Neuronal stem cell (in vitro differentiated cells): ENCODE results near the gene ZNF780A. TPM values are rescaled to one million over a fixed set of nuclear protein-coding genes. Genes with fewer than 3 reads are reported as not detected.

ENCODE experiments used
- DNase-seq: peaks from one replicate; pipeline ENCODE4 v3.0.0-alpha.2; 2013; ENCODE audit warnings: low spot score
- H2AFZ ChIP-seq: one replicate; pipeline ENCODE4 v1.6.1; 2013; ENCODE audit warnings: mild to moderate bottlenecking, low read length, inconsistent platforms
- H2AK5ac ChIP-seq: 2 replicates; pipeline ENCODE4 v1.6.1; 2013; ENCODE audit warnings: low read depth, mild to moderate bottlenecking, inconsistent platforms, low read length, moderate library complexity, mixed read lengths
- H2BK120ac ChIP-seq: 2 replicates; pipeline ENCODE4 v1.6.1; 2013; ENCODE audit warnings: low read depth, mild to moderate bottlenecking, inconsistent platforms, low read length, moderate library complexity, mixed read lengths
- H2BK12ac ChIP-seq: one replicate; pipeline ENCODE4 v1.6.1; 2013; ENCODE audit warnings: low read length, inconsistent platforms
- H2BK15ac ChIP-seq: 2 replicates; pipeline ENCODE4 v1.6.1; 2013; ENCODE audit warnings: mild to moderate bottlenecking, low read length, inconsistent platforms, mixed read lengths
- H2BK5ac ChIP-seq: one replicate; pipeline ENCODE4 v1.6.1; 2013; ENCODE audit warnings: inconsistent platforms, mild to moderate bottlenecking, low read length, moderate library complexity
- H3K14ac ChIP-seq: one replicate; pipeline ENCODE4 v1.6.1; 2013; ENCODE audit warnings: low read length, inconsistent platforms
- H3K18ac ChIP-seq: 2 replicates; pipeline ENCODE4 v1.6.1; 2013; ENCODE audit warnings: low read length, inconsistent platforms
- H3K23ac ChIP-seq: 2 replicates; pipeline ENCODE4 v1.6.1; 2013; ENCODE audit warnings: low read depth, mild to moderate bottlenecking, mixed read lengths, low read length, inconsistent platforms; ENCODE audit not compliant: poor library complexity
- H3K27ac ChIP-seq: replicated peaks from 3 replicates; pipeline ENCODE4 v1.5.1; 2013; ENCODE audit warnings: low read length, inconsistent platforms
- H3K27me3 ChIP-seq, 3 experiments: 2 replicates each; pipeline ENCODE4 v1.6.1; 2013; ENCODE audit warnings: low read length in 3 of 3, mild to moderate bottlenecking in 2 of 3, inconsistent platforms in 1 of 3, low read depth in 1 of 3, mixed read lengths in 1 of 3, moderate library complexity in 1 of 3; ENCODE audit not compliant: control insufficient read depth in 3 of 3, insufficient read depth in 3 of 3
- H3K36me3 ChIP-seq, 2 donors: replicated peaks in 1 of 2; 2 replicates each; pipeline ENCODE4 v1.6.1; 2013; ENCODE audit warnings: low read length in 2 of 2; ENCODE audit not compliant: control insufficient read depth in 2 of 2, insufficient read depth in 2 of 2
- H3K4ac ChIP-seq: 2 replicates; pipeline ENCODE4 v1.6.1; 2013; ENCODE audit warnings: inconsistent platforms, mild to moderate bottlenecking, low read length, moderate library complexity
- H3K4me1 ChIP-seq, 2 donors: 1 replicate in 1 of 2; 2 replicates in 1 of 2; pipeline ENCODE4 v1.6.1; 2013; ENCODE audit warnings: low read length in 2 of 2, low read depth in 1 of 2; ENCODE audit not compliant: control insufficient read depth in 2 of 2, insufficient read depth in 1 of 2
- H3K4me2 ChIP-seq: one replicate; pipeline ENCODE4 v1.6.1; 2013; ENCODE audit warnings: mild to moderate bottlenecking, low read length, inconsistent platforms; ENCODE audit not compliant: insufficient read depth, poor library complexity, severe bottlenecking
- H3K4me3 ChIP-seq, 2 donors: 2 replicates each; pipeline ENCODE4 v1.5.1; 2013; ENCODE audit warnings: low read length in 2 of 2, mild to moderate bottlenecking in 2 of 2, inconsistent platforms in 1 of 2, moderate library complexity in 1 of 2
- H3K79me1 ChIP-seq: one replicate; pipeline ENCODE4 v1.6.1; 2013; ENCODE audit warnings: low read depth, mild to moderate bottlenecking, inconsistent platforms, low read length, moderate library complexity
- H3K9ac ChIP-seq: one replicate; pipeline ENCODE4 v1.6.1; 2013; ENCODE audit warnings: mild to moderate bottlenecking, low read depth, low read length, inconsistent platforms; ENCODE audit not compliant: poor library complexity
- H3K9me3 ChIP-seq, 2 donors: replicated peaks in 1 of 2; 2 replicates each; pipeline versions ENCODE3 to v1.6.1; 2013; ENCODE audit warnings: low read length in 2 of 2, mild to moderate bottlenecking in 2 of 2, inconsistent platforms in 1 of 2, low read depth in 1 of 2, mixed read lengths in 1 of 2, moderate library complexity in 1 of 2; ENCODE audit not compliant: control insufficient read depth in 2 of 2, insufficient read depth in 1 of 2
- H4K8ac ChIP-seq: one replicate; pipeline ENCODE4 v1.6.1; 2013; ENCODE audit warnings: low read depth, mild to moderate bottlenecking, inconsistent platforms, low read length, moderate library complexity
- H4K91ac ChIP-seq: one replicate; pipeline ENCODE4 v1.6.1; 2013; ENCODE audit warnings: low read length, low read depth, mild to moderate bottlenecking, inconsistent platforms; ENCODE audit not compliant: poor library complexity
- WGBS, 2 donors: extraction: QIAGEN DNeasy Blood & Tissue Kit; methylation state at CpG; one replicate each; pipeline ENCODE4 v1.1.7; 2013; ENCODE audit warnings: missing lambda C conversion rate in 2 of 2, mixed read lengths in 1 of 2; ENCODE audit not compliant: insufficient read length in 2 of 2, insufficient replicate concordance in 1 of 2; ENCODE audit errors: extremely low coverage in 2 of 2; 5-methylcytosine and 5-hydroxymethylcytosine counted together
- polyA plus RNA-seq, 2 experiments: library from polyadenylated mRNA; stranded (reverse); fragments of 200-250 nt; gene quantifications; one replicate each; pipeline ENCODE4 v1.2.3, GENCODE V29; 2013

ZNF780A gene
- 10.7 TPM for polyA plus RNA-seq (2013, experiment 1 of 2)
- 11.4 TPM for polyA plus RNA-seq (2013, experiment 2 of 2)

DNA sequence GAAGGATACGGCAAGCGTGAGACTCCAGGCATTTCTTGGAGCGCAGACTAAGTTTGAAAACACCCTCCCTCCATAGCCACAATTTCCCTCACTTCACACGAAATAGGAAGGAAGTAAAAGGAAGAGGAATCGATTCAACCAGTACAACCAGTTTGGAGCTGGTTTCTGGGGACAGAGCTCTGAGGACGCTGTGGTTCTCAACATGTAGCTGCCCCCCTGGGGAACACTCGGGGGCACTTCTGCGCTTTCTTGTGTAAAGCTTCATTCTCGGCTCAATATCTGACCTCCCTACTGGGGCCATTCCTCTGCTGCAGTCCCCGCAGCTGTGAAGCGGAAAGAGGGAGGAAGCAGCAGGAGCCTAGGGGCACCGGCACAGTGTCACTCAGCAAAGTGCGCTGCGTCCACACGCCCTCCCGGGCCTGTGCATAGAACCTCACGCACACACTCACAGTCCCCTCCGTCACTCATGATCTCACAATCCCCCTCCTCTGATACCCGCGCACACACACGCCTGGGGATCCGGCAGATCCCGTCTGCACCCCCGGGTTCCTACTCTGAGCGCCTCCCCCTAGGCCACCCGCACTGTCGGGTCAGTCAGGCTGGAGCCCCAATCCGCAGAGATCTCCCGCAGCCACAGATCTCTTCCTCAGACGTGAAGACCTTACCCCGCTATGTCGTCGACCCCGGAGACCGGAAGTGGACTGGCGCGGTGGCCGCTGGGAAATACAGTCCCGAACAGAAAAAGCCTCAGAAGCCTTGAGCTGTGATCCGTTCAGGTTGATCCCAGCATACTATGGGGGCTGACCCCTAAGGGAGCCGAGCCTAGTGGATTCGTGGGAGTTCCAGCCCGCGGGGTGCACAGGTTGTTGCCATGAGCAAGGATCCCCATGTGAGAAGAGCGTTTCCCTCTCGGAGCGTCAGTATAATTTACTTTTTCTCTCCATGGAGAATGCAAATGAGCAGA, at the start of gene ZNF780A:
Gene ZNF780A, minus strand, starts transcription at position 703 of the 964 bp plus-strand sequence. CDS start 6,190 bp downstream, outside the sequence.
- Histone ChIP-seq H3K4me1 (peaks cover 3 to 4% of the 10 kb centered on the region in 2 donors), H3K4me3 (peak within 1 kb of the TSS; percentile 74 to 93), H3K4ac (no peak within 1 kb of the TSS), H3K4me2 (peak within 1 kb of the TSS; percentile 81), H3K27ac (peak within 1 kb of the TSS; percentile 43), H3K14ac (peak within 1 kb of the TSS; percentile 84), H2BK5ac (peak within 1 kb of the TSS; percentile 72), H3K9ac (peak within 1 kb of the TSS; percentile 90), H2AFZ (peak within 1 kb of the TSS; percentile 94), H2BK15ac (peak within 1 kb of the TSS; percentile 18), H3K9me3 (peaks cover 0 to 11% of the 10 kb centered on the region in 2 donors), H3K23ac (peak within 1 kb of the TSS; percentile 56), H3K36me3 (no peaks in the 10 kb centered on the region), H4K8ac (no peak within 1 kb of the TSS), H2BK12ac (no peak within 1 kb of the TSS), H2BK120ac (no peak within 1 kb of the TSS), H3K27me3 (no peaks in the 10 kb centered on the region), H3K18ac (peak within 1 kb of the TSS; percentile 92), H2AK5ac (peak within 1 kb of the TSS; percentile 6), H3K79me1 (no peaks in the 10 kb centered on the region), H4K91ac (no peak within 1 kb of the TSS)
- no CpG with 5 or more reads among the region's 47 CpGs for WGBS, 2 donors
- DNase-seq: peak; percentile 58

DNA sequence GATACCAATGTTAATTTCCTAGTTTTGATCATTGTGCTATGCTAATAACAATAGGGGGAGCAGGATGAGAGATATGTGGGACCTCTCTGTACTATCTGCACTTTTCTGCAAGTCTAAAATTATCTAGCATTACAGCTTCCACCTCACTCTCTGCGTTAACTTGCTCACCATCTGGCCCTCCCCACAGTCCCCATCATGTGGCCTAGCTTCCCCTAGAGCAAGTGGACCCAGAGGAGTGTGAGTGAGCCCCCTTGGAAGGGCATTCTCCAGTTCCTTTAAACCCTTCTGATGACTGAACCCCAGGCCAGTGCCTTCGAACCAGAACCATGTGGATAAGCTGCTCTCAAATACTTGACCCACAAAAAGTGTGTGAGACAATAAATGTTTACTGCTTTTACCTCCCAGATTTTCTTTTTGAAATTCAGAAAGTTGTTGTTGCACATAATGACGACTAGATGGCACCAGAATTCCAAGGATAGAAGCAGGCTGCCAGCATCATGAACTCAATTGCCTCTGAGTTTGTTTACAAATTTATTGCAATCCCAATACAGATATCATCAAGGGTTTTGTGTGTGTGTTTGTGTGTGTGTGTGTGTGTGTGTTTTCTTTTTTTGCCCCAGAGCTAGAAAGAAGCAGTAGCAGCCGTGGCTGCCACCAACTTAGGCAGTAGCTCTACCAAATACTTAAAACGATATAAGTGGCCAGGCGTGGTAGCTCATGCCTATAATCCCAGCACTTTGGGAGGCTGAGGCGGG, 49.0 kb upstream of the ZNF780A start:
- no peak overlapping the region for H2AK5ac ChIP-seq
- H4K8ac ChIP-seq: no peak overlapping the region
- no peak overlapping the region for H3K14ac ChIP-seq
- no peak overlapping the region for H2AFZ ChIP-seq
- H2BK120ac ChIP-seq: no peak overlapping the region
- H3K36me3 ChIP-seq: no peaks in the 10 kb centered on the region
- no peak overlapping the region for H2BK15ac ChIP-seq
- H3K4me1 ChIP-seq: no peaks in the 10 kb centered on the region
- DNase-seq: peak; percentile 31
- no peak overlapping the region for H3K18ac ChIP-seq
- WGBS, 2 donors: no CpG with 5 or more reads among the region's 7 CpGs
- no peak overlapping the region for H3K4me2 ChIP-seq
- H3K9me3 ChIP-seq: peaks cover 0 to 1% of the 10 kb centered on the region in 2 donors
- H4K91ac ChIP-seq: no peak overlapping the region
- H3K9ac ChIP-seq: no peak overlapping the region
- no peak overlapping the region for H3K27ac ChIP-seq
- no peak overlapping the region for H2BK12ac ChIP-seq
- H3K23ac ChIP-seq: no peak overlapping the region
- peaks cover 0 to 19% (median 0%) of the 10 kb centered on the region in 3 experiments for H3K27me3 ChIP-seq
- H3K79me1 ChIP-seq: no peaks in the 10 kb centered on the region
- no peak overlapping the region for H3K4ac ChIP-seq
- no peak overlapping the region for H3K4me3 ChIP-seq
- H2BK5ac ChIP-seq: no peak overlapping the region

DNA sequence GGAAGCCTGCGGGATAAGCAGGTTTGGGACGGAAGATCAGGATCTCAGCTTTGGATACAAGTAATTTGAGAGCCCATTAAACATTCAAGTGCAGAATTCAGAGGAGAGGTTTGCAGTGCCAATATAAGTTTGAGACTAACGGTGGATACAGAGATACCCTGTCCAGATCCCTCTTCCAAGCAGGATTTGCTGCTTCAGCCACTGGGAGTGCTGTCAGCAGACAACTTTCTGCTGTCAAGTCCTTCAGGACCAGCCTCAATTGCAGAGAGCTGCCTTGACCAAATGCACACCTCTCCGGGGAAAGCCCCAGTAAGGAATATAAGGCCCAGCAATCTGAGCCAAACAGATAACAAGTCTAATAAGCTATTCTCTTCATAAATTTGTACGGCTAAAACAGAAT, 46.1 kb upstream of the ZNF780A start:
- no peak for DNase-seq
- H3K4ac ChIP-seq: no peak overlapping the region
- H3K36me3 ChIP-seq: no peaks in the 10 kb centered on the region
- H2BK120ac ChIP-seq: no peak overlapping the region
- no peak overlapping the region for H3K4me2 ChIP-seq
- H3K4me3 ChIP-seq: no peak overlapping the region
- H3K9ac ChIP-seq: no peak overlapping the region
- H2AFZ ChIP-seq: no peak overlapping the region
- H2AK5ac ChIP-seq: no peak overlapping the region
- H4K8ac ChIP-seq: no peak overlapping the region
- H2BK12ac ChIP-seq: no peak overlapping the region
- no peaks in the 10 kb centered on the region for H3K79me1 ChIP-seq
- H3K27ac ChIP-seq: no peak overlapping the region
- H3K27me3 ChIP-seq: peaks cover 0 to 18% (median 0%) of the 10 kb centered on the region in 3 experiments
- no peak overlapping the region for H3K23ac ChIP-seq
- peaks cover 0 to 1% of the 10 kb centered on the region in 2 donors for H3K9me3 ChIP-seq
- no peak overlapping the region for H2BK5ac ChIP-seq
- H3K14ac ChIP-seq: no peak overlapping the region
- no peak overlapping the region for H2BK15ac ChIP-seq
- no peak overlapping the region for H3K18ac ChIP-seq
- no peak overlapping the region for H4K91ac ChIP-seq
- no CpG with 5 or more reads among the region's 5 CpGs for WGBS, 2 donors
- no peaks in the 10 kb centered on the region for H3K4me1 ChIP-seq

DNA sequence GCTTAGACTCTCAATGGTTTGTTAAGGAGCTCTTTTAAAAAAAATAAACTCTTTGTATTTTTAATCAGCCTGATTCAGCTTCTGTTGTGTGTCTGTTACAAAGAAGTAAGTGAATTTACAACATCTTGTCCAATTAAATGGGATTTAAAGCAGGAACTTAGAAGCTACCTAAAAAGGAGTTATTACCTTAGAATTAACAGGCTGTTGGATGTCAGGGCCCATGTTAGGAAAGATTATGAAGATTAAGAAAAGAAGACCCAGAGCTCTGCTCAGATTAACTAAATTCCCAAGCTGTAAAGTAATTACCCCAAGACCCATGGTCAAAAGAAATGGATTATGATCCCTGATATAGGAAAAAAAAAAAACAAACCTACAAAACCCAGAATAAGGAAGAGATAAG, 44.1 kb upstream of the ZNF780A start:
- no peak overlapping the region for H3K23ac ChIP-seq
- H2BK15ac ChIP-seq: no peak overlapping the region
- H3K4me2 ChIP-seq: no peak overlapping the region
- no peak overlapping the region for H2AFZ ChIP-seq
- H2BK5ac ChIP-seq: no peak overlapping the region
- peaks cover 0 to 16% (median 0%) of the 10 kb centered on the region in 3 experiments for H3K27me3 ChIP-seq
- no peak overlapping the region for H3K4me3 ChIP-seq
- H3K14ac ChIP-seq: no peak overlapping the region
- no peak overlapping the region for H4K91ac ChIP-seq
- no peak overlapping the region for H2BK120ac ChIP-seq
- no peak overlapping the region for H3K18ac ChIP-seq
- H3K36me3 ChIP-seq: no peaks in the 10 kb centered on the region
- H3K79me1 ChIP-seq: no peaks in the 10 kb centered on the region
- no peak overlapping the region for H2AK5ac ChIP-seq
- H3K4me1 ChIP-seq: no peaks in the 10 kb centered on the region
- no peak overlapping the region for H3K27ac ChIP-seq
- no peak overlapping the region for H3K9ac ChIP-seq
- no peak overlapping the region for H2BK12ac ChIP-seq
- no peak for DNase-seq
- H4K8ac ChIP-seq: no peak overlapping the region
- H3K4ac ChIP-seq: no peak overlapping the region
- H3K9me3 ChIP-seq: peaks cover 1 to 6% of the 10 kb centered on the region in 2 donors
